CD4-positive, alpha-beta T cell treated with Interleukin-15 for 1 hour (primary cell): ENCODE results near the gene ANKRD23.

Experiments
- DNase-seq: peaks from one replicate; pipeline ENCODE4 v3.0.0-alpha.2; 2020

Gene ANKRD23

DNA sequence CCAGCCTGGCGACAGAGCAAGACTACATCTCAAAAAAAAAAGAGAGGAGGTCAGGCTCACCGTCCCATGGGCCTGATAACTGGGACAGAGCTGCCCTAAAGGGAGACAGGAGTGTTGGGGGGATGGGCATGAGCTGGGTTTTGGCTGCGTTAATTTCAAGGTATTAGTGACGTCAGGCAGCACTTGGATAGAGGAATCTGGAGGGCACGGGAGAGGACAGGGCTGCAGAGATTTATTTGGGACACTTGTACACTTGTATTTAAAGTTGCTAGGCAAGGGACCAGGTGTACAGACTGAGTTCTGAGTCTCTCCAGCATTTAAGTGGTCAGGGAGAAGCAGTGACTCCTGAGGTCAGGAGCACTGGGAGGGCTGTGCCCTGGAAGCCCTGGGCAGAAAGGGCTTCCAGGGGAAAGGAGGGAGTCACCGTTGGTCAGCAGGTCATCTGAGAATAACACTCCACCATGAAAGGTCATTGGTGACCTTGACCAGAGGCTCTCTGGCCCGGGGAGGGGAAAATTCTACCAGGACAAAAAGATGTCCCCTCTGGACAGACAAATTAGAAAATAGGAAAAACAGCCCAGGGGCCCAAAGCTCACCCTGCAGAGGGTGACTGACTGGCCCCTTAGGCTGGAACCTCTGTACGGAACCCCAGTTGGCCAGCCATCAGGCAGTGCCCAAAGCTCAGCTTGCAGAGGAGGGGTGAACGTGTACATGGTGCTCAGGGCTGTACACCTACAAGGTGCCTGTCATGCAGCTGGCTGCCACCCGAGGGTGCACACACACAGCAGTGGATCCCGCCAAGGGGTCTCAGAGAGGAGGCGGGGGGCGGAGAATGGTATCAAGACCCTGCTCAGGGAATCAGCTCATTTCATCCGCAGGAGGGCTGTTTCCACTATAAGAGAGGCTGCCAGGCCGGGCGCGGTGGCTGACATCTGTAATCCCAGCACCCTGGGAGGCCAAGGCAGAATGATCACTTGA lies 50.8 kb downstream of the ANKRD23 start:
- DNase-seq = no peak

DNA sequence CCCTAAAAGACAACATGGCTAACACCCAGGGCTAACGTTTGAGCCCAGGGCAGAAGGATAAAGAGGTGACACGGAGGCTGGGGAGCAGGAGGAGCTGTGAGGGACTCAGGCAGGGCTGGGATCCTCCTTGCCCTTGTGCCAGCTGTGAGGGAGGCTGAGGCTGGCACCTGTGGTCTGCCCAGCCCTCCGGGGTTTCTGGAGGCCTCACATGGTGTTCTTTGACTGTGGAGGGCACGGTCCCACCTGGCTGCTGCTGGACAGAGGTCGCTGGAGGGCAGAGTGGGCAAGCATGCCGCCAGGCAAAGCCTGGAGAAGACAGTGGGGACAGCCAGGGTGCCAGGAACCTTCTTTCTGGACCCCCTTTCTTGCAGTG lies 54.6 kb downstream of the ANKRD23 start:
- no peak for DNase-seq

GRCh38 chr2:96788442-96789244 lies 55.2 kb downstream of the ANKRD23 start:
- DNase-seq = no peak
